OCI-LY3 (cell line): ENCODE measurements around the gene TTC39B.
A peak's percentile ranks its signal among the peaks of the same experiment; 100 is the strongest.

ENCODE experiments used
- H2AFZ ChIP-seq: fragments of 200-600, 300-600 bp; shearing (Covaris generic); 2 replicates; pipeline ENCODE4 v1.6.0; 2014; ENCODE audit warnings: antibody characterized with exemption, low read depth, low read length
- H3K27ac ChIP-seq: fragments of 200-600, 300-600 bp; sonication (generic); 2 replicates; pipeline ENCODE4 v1.5.1; 2014; ENCODE audit warnings: mild to moderate bottlenecking, low read length, moderate library complexity, mixed read lengths
- H3K27me3 ChIP-seq: fragments of 200-600, 300-600 bp; sonication (generic); 2 replicates; pipeline ENCODE4 v1.6.1; 2014; ENCODE audit warnings: low read depth, low read length, mixed read lengths
- H3K36me3 ChIP-seq: fragments of 200-600, 300-600 bp; sonication (generic); replicated peaks from 2 replicates; pipeline ENCODE3; 2014; ENCODE audit warnings: low read depth, low read length, mixed read lengths
- H3K4me1 ChIP-seq: fragments of 300-600, 200-600 bp; sonication (generic); 2 replicates; pipeline ENCODE4 v1.6.1; 2014; ENCODE audit warnings: low read length, mixed read lengths
- H3K4me2 ChIP-seq: fragments of 200-600, 300-600 bp; sonication (generic); 2 replicates; pipeline ENCODE4 v1.6.1; 2014; ENCODE audit warnings: low read length, mixed read lengths
- H3K4me3 ChIP-seq: fragments of 300-600, 200-600 bp; sonication (generic); 2 replicates; pipeline ENCODE4 v1.5.1; 2014; ENCODE audit warnings: antibody characterized with exemption, mild to moderate bottlenecking, low read length, moderate library complexity
- H3K79me2 ChIP-seq: fragments of 300-600, 200-600 bp; shearing (Covaris generic); 2 replicates; pipeline ENCODE4 v1.6.1; 2014; ENCODE audit warnings: mild to moderate bottlenecking, low read length, mixed read lengths
- H3K9ac ChIP-seq: fragments of 300-600, 200-600 bp; shearing (Covaris generic); 2 replicates; pipeline ENCODE4 v1.6.0; 2014; ENCODE audit warnings: mild to moderate bottlenecking, low read length, moderate library complexity
- H3K9me3 ChIP-seq: fragments of 200-600, 300-600 bp; shearing (Covaris generic); 2 replicates; pipeline ENCODE4 v1.6.1; 2014; ENCODE audit warnings: low read length, mixed read lengths; ENCODE audit not compliant: insufficient read depth
- H4K20me1 ChIP-seq: fragments of 200-600, 300-600 bp; sonication (generic); 2 replicates; pipeline ENCODE4 v1.6.1; 2016; ENCODE audit warnings: low read length, mixed read lengths; ENCODE audit not compliant: insufficient read depth
- EZH2phosphoT487 ChIP-seq: fragments of 200-600 bp; shearing (Covaris generic); IDR thresholded peaks from 2 replicates; pipeline ENCODE4 v1.6.1; 2018; ENCODE audit warnings: antibody characterized with exemption, mixed run types, low read depth
- TF ChIP-seq, protein P1 (sequence below): fragments of 200-600, 300-600 bp; sonication (generic); IDR thresholded peaks from 2 replicates; pipeline ENCODE4 v1.5.1; 2014; ENCODE audit warnings: antibody characterized with exemption, low read length, low read depth

TTC39B gene

DNA sequence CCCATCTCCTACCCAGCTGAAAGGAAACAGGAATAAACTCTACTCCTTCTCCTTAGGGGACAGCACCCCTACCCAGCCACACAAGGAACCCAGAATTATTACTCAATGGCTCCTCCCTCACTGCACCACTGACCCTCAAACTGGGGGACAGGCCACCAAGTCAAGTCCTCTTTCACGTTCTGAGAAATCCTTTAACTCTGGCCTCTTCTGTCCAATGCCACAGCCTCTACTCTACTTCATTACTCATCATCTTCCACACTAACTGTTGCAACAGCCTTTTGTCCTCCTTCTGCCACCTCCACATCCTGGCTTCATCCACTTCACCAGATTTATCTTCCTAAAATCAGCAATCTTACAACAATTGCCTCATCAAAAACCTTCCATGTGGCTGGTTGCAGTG, 6.8 kb downstream of the TTC39B start:
- H3K4me1 ChIP-seq = peaks cover 30% of the 10 kb centered on the region
- H3K36me3 ChIP-seq = no peaks in the 10 kb centered on the region
- no peak overlapping the region for H3K4me3 ChIP-seq
- TF ChIP-seq, protein P1, sequence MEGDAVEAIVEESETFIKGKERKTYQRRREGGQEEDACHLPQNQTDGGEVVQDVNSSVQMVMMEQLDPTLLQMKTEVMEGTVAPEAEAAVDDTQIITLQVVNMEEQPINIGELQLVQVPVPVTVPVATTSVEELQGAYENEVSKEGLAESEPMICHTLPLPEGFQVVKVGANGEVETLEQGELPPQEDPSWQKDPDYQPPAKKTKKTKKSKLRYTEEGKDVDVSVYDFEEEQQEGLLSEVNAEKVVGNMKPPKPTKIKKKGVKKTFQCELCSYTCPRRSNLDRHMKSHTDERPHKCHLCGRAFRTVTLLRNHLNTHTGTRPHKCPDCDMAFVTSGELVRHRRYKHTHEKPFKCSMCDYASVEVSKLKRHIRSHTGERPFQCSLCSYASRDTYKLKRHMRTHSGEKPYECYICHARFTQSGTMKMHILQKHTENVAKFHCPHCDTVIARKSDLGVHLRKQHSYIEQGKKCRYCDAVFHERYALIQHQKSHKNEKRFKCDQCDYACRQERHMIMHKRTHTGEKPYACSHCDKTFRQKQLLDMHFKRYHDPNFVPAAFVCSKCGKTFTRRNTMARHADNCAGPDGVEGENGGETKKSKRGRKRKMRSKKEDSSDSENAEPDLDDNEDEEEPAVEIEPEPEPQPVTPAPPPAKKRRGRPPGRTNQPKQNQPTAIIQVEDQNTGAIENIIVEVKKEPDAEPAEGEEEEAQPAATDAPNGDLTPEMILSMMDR = no peak
- no peak for TF ChIP-seq EZH2phosphoT487
- no peak overlapping the region for H3K9ac ChIP-seq
- H3K79me2 ChIP-seq = no peaks in the 10 kb centered on the region
- H3K27me3 ChIP-seq = peaks cover 10% of the 10 kb centered on the region
- H3K4me2 ChIP-seq = no peak overlapping the region
- H2AFZ ChIP-seq = no peak overlapping the region
- H3K9me3 ChIP-seq = no peaks in the 10 kb centered on the region
- H4K20me1 ChIP-seq = no peaks in the 10 kb centered on the region
- no peak overlapping the region for H3K27ac ChIP-seq

DNA sequence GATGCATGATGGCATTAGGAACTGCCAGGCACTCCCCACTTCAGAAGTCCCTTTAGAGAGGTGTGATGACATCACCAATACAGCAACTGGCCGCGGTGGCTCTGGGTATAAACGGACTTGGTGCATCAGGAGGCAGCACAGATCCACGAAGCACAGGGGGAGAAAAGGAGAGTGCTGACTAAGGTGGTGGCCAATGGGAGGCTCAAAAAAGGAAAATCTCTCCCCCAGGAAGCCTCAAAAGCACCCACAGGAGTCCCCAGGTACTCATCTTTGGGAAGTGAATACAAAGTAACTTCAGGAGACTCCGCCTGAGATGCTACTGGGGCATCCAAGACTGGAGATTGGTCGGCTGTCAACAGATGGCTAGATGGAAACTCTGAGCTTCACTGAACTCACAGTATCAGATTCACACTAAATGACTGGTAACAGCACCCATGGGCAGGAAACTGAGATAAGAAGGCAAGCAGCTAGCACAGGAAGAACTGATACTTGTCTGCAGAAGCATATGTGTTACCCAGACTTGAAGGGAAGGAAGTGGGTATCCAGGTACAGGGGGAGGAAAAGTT, 7.6 kb downstream of the TTC39B start:
- 0 out of 2 replicates have a peak overlapping the region, but pooled peaks have one; percentile 5 for H3K4me2 ChIP-seq
- no peaks in the 10 kb centered on the region for H4K20me1 ChIP-seq
- H3K36me3 ChIP-seq = no peaks in the 10 kb centered on the region
- TF ChIP-seq, protein P1 = no peak
- TF ChIP-seq EZH2phosphoT487 = no peak
- no peaks in the 10 kb centered on the region for H3K79me2 ChIP-seq
- H3K27ac ChIP-seq = no peak overlapping the region
- H3K4me3 ChIP-seq = no peak overlapping the region
- H3K9ac ChIP-seq = no peak overlapping the region
- H3K9me3 ChIP-seq = no peaks in the 10 kb centered on the region
- H3K4me1 ChIP-seq = peaks cover 22% of the 10 kb centered on the region
- no peak overlapping the region for H2AFZ ChIP-seq
- H3K27me3 ChIP-seq = peaks cover 3% of the 10 kb centered on the region; the same call in 1 of the 2 replicates

DNA sequence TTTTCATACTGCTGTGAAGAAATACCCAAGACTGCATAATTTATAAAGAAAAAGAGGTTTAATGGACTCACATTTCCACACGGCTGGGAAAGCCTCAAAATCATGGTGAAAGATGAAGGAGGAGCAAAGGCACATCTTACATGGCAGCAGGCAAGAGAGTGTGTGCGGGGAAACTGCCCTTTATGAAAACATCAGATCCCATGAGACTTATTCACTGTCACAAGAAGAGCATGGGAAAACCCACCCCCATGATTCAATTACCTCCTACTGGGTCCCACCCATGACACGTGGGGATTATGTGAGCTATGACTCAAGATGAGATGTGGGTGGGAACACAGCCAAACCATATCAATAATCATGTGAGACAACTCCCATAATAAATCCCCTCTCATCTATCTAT, 8.7 kb downstream of the TTC39B start:
- no peaks in the 10 kb centered on the region for H4K20me1 ChIP-seq
- no peak overlapping the region for H3K4me2 ChIP-seq
- H3K27me3 ChIP-seq = no peaks in the 10 kb centered on the region
- no peak overlapping the region for H3K27ac ChIP-seq
- H3K9ac ChIP-seq = no peak overlapping the region
- no peaks in the 10 kb centered on the region for H3K79me2 ChIP-seq
- no peak overlapping the region for H2AFZ ChIP-seq
- no peaks in the 10 kb centered on the region for H3K9me3 ChIP-seq
- TF ChIP-seq EZH2phosphoT487 = no peak
- TF ChIP-seq, protein P1 = no peak
- H3K36me3 ChIP-seq = no peaks in the 10 kb centered on the region
- peaks cover 20% of the 10 kb centered on the region for H3K4me1 ChIP-seq
- H3K4me3 ChIP-seq = no peak overlapping the region

DNA sequence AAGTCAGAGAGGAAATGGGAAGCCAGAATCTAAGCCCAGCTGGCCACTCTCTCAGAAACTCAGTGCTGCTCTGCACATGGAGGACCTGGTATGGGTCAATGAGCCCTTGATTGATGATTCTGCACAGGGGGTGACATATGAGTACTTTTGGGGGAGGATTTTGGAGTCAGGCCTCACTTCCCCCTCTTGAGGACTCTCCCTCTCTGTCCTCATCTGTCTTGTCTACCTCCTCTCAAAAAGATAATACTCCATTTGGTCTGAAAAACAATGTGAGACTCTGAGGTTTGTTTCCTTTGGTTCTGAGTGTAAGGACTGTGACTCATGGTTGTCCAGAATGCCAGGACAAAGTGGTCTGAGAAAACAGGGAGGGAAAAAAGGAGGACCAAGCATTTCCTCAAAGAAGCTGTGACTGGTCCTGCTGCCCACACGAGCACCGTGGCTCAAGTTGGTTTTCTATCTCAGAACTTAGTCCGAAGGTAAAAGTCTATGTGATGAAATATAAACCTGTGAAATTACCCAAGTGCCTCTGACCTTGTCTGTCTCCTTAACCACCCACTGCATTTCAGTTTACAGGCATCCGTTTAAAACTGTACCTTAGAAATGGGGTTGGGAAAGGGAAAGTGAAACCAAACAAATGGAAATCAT, 11.1 kb downstream of the TTC39B start:
- Histone ChIP-seq H3K4me2 (peak overlapping the region; percentile 33), H4K20me1 (no peaks in the 10 kb centered on the region), H3K4me1 (peaks cover 20% of the 10 kb centered on the region), H3K9ac (no peak overlapping the region), H3K79me2 (no peaks in the 10 kb centered on the region), H3K27ac (no peak overlapping the region), H3K9me3 (no peaks in the 10 kb centered on the region), H3K4me3 (peak overlapping the region; percentile 37; the same call in 1 of the 2 replicates), H3K36me3 (no peaks in the 10 kb centered on the region), H2AFZ (peak overlapping the region; percentile 39; the same call in 1 of the 2 replicates), H3K27me3 (0 out of 2 replicates have a peak, but pooled peaks cover under 1% of the 10 kb centered on the region)
- TF ChIP-seq EZH2phosphoT487 = no peak
- TF ChIP-seq, protein P1 = no peak
